Smooth muscle cell (in vitro differentiated cells): ENCODE measurements around the gene PPARG. TPM values are rescaled to one million over a fixed set of nuclear protein-coding genes. Genes with fewer than 3 reads are reported as not detected.

Source experiments
- DNase-seq: peaks from one replicate; lab custom pipeline; 2025; ENCODE audit not compliant: unreplicated experiment; lab: John Stamatoyannopoulos, UW
- H2AFZ ChIP-seq: fragments of 200-600 bp; sonication (generic); 2 replicates; pipeline ENCODE4 v1.6.0; 2016; ENCODE audit warnings: antibody characterized with exemption, low read depth, mild to moderate bottlenecking
- H3F3A ChIP-seq: fragments of 200-600 bp; sonication (generic); 2 replicates; pipeline ENCODE4 v1.6.0; 2017; ENCODE audit warnings: antibody characterized with exemption, low read depth
- H3K27ac ChIP-seq: fragments of 200-600 bp; sonication (generic); 2 replicates; pipeline ENCODE4 v1.5.1; 2016; ENCODE audit warnings: low read depth, mild to moderate bottlenecking
- H3K27me3 ChIP-seq: fragments of 200-600 bp; sonication (generic); 2 replicates; pipeline ENCODE4 v1.6.1; 2016; ENCODE audit warnings: low read depth, mild to moderate bottlenecking
- H3K36me3 ChIP-seq: fragments of 200-600 bp; sonication (generic); 2 replicates; pipeline ENCODE4 v1.5.1; 2016; ENCODE audit warnings: low read depth
- H3K4me1 ChIP-seq: fragments of 200-600 bp; sonication (generic); 2 replicates; pipeline ENCODE4 v1.5.1; 2016; ENCODE audit warnings: low read depth
- H3K4me2 ChIP-seq: fragments of 200-600 bp; sonication (generic); 2 replicates; pipeline ENCODE4 v1.6.0; 2016; ENCODE audit warnings: mild to moderate bottlenecking
- H3K4me3 ChIP-seq: fragments of 200-600 bp; sonication (generic); 2 replicates; pipeline ENCODE4 v1.5.1; 2016; ENCODE audit warnings: mild to moderate bottlenecking
- H3K79me2 ChIP-seq: fragments of 200-600 bp; sonication (generic); 2 replicates; pipeline ENCODE4 v1.6.0; 2016; ENCODE audit warnings: low read depth, mild to moderate bottlenecking
- H3K9ac ChIP-seq: fragments of 200-600 bp; sonication (generic); 2 replicates; pipeline ENCODE4 v1.6.0; 2016; ENCODE audit warnings: low read depth
- H3K9me3 ChIP-seq: fragments of 200-600 bp; sonication (generic); replicated peaks from 2 replicates; pipeline ENCODE4 v1.5.1; 2016; ENCODE audit warnings: low read depth
- H4K20me1 ChIP-seq: fragments of 200-600 bp; sonication (generic); 2 replicates; pipeline ENCODE4 v1.6.0; 2016; ENCODE audit warnings: low read depth
- WGBS: methylation state at CpG from one replicate; pipeline ENCODE4 v1.1.7; 2016; ENCODE audit warnings: low lambda C conversion rate; 5-methylcytosine and 5-hydroxymethylcytosine counted together
- polyA plus RNA-seq: library from polyadenylated mRNA; unstranded; fragments of >200 nt; fragmentation: Nextera tagmentation; extraction: Ambion mirVana; gene quantifications from 2 replicates; pipeline ENCODE4 v1.2.1, GENCODE V29; 2016
- total RNA-seq: library from RNA; depleted of rRNA; stranded (reverse); fragments of >200 nt; gene quantifications from 2 replicates; pipeline ENCODE4 v1.2.3, GENCODE V29; 2014
- TF ChIP-seq, protein P1 (sequence below): fragments of 200-600 bp; sonication (generic); IDR thresholded peaks from 2 replicates; pipeline ENCODE4 v1.5.1; 2017; ENCODE audit warnings: borderline replicate concordance, mild to moderate bottlenecking, antibody characterized with exemption; ENCODE audit not compliant: insufficient read depth, poor library complexity, severe bottlenecking

The PPARG gene
- total and polyA plus RNA-seq, 2 experiments from 2014 or later = 1.5 to 8.5 TPM

GRCh38 chr3:12357456-12357855 is 68.6 kb downstream of the PPARG start:
- no peak for DNase-seq
- H3F3A ChIP-seq = no peaks in the 10 kb centered on the region
- no peak overlapping the region for H3K4me2 ChIP-seq
- H3K79me2 ChIP-seq = no peaks in the 10 kb centered on the region
- 85% methylated on average over 3 of the region's 3 CpGs for WGBS
- H3K4me1 ChIP-seq = no peaks in the 10 kb centered on the region
- H3K9ac ChIP-seq = no peak overlapping the region
- peaks cover 4% of the 10 kb centered on the region for H3K27me3 ChIP-seq
- H3K9me3 ChIP-seq = no peaks in the 10 kb centered on the region
- no peaks in the 10 kb centered on the region for H4K20me1 ChIP-seq
- no peak overlapping the region for H3K4me3 ChIP-seq
- H3K27ac ChIP-seq = no peak overlapping the region
- peaks cover 3% of the 10 kb centered on the region for H3K36me3 ChIP-seq
- TF ChIP-seq, protein P1, sequence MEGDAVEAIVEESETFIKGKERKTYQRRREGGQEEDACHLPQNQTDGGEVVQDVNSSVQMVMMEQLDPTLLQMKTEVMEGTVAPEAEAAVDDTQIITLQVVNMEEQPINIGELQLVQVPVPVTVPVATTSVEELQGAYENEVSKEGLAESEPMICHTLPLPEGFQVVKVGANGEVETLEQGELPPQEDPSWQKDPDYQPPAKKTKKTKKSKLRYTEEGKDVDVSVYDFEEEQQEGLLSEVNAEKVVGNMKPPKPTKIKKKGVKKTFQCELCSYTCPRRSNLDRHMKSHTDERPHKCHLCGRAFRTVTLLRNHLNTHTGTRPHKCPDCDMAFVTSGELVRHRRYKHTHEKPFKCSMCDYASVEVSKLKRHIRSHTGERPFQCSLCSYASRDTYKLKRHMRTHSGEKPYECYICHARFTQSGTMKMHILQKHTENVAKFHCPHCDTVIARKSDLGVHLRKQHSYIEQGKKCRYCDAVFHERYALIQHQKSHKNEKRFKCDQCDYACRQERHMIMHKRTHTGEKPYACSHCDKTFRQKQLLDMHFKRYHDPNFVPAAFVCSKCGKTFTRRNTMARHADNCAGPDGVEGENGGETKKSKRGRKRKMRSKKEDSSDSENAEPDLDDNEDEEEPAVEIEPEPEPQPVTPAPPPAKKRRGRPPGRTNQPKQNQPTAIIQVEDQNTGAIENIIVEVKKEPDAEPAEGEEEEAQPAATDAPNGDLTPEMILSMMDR = no peak
- H2AFZ ChIP-seq = no peak overlapping the region

GRCh38 chr3:12363397-12364195 is 74.7 kb downstream of the PPARG start:
- Histone ChIP-seq H4K20me1 (no peaks in the 10 kb centered on the region), H3K36me3 (peaks cover 3% of the 10 kb centered on the region), H3K27me3 (no peaks in the 10 kb centered on the region), H3K4me2 (no peak overlapping the region), H2AFZ (no peak overlapping the region), H3K4me3 (no peak overlapping the region), H3K9ac (no peak overlapping the region), H3K79me2 (no peaks in the 10 kb centered on the region), H3K4me1 (no peaks in the 10 kb centered on the region), H3K9me3 (no peaks in the 10 kb centered on the region), H3F3A (no peaks in the 10 kb centered on the region), H3K27ac (no peak overlapping the region)
- 74% methylated on average over 6 of the region's 6 CpGs for WGBS
- TF ChIP-seq, protein P1 = no peak
- DNase-seq = no peak

GRCh38 chr3:12367346-12367745 is 78.5 kb downstream of the PPARG start:
- Histone ChIP-seq H3K27ac (no peak overlapping the region), H4K20me1 (no peaks in the 10 kb centered on the region), H3F3A (no peaks in the 10 kb centered on the region), H3K4me1 (no peaks in the 10 kb centered on the region), H3K27me3 (no peaks in the 10 kb centered on the region), H3K9me3 (no peaks in the 10 kb centered on the region), H3K4me3 (no peak overlapping the region), H3K4me2 (no peak overlapping the region), H2AFZ (no peak overlapping the region), H3K36me3 (no peaks in the 10 kb centered on the region), H3K9ac (no peak overlapping the region), H3K79me2 (no peaks in the 10 kb centered on the region)
- TF ChIP-seq, protein P1 = no peak
- WGBS = 82% methylated on average over 3 of the region's 3 CpGs
- DNase-seq = no peak

GRCh38 chr3:12369029-12369428 is 80.2 kb downstream of the PPARG start:
- TF ChIP-seq, protein P1 = no peak
- Histone ChIP-seq H3K9ac (no peak overlapping the region), H3K4me1 (no peaks in the 10 kb centered on the region), H3K4me2 (no peak overlapping the region), H3K4me3 (no peak overlapping the region), H3K79me2 (no peaks in the 10 kb centered on the region), H4K20me1 (no peaks in the 10 kb centered on the region), H3K27me3 (no peaks in the 10 kb centered on the region), H3K27ac (no peak overlapping the region), H2AFZ (no peak overlapping the region), H3K36me3 (no peaks in the 10 kb centered on the region), H3F3A (no peaks in the 10 kb centered on the region), H3K9me3 (no peaks in the 10 kb centered on the region)
- 96% methylated on average over 6 of the region's 6 CpGs for WGBS
- DNase-seq = no peak
